Lung microvascular endothelial cell (primary cell): ENCODE data around the gene ATP6V0A4. TPM values are rescaled to one million over a fixed set of nuclear protein-coding genes. Genes with fewer than 3 reads are reported as not detected.

Experiments
- DNase-seq, 2 donors: peaks; one replicate each; pipeline versions ENCODE4 v3.0.0 to v3.0.0-alpha.2; 2010; ENCODE audit warnings: low read depth in 2 of 2
- total RNA-seq: library from RNA; depleted of rRNA; stranded (reverse); fragments of >200 nt; gene quantifications from 2 replicates; pipeline ENCODE4 v1.2.1, GENCODE V29; 2014

The ATP6V0A4 gene
- total RNA-seq, 1 donor from 2014 or later: under 0.01 TPM

DNA sequence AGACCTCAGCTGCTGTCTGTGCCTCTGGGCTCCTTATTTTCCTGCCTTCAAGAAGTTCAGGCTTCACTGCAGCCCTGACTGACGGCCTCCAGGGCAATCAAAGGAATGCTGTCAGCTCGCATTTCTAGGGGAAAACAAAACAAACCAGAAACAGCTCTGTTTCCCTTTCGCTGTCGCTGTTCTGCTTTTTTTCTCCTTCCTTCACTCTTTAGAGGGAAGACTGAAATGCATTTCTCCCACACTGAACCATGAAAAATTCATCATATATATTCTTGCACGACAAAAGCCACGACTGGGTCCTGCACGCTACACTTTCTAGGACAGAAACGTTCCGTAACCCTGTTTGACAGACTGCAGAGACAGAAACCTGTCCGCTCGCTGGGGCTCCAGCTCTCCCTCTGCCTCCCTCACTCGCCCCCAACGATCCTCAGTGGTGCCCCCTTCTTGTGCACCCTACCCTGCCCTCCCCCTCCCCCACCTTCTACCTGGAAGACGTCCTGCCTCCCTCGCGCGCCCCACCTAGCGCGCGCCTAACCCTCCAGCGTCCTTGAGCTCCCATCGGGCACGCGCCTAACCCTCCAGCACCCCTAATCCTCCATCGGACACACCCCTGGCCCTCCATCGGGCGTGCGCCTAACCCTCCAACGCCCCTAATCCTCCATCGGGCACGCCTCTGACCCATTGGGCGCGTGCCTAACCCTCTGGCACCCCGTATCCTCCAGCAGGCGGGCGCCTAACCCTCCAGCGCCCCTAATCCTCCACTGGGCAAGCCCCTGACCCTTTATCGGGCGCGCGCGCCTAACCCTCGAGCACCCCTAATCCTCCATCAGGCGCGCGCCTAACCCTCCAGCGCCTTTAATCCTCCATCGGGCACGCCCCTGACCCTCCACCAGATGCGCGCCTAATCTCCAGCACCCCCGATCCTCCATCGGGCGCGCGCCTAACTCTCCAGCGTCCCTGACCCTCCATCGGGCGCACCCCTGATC, 134.0 kb downstream of the ATP6V0A4 start:
- DNase-seq: no peak

DNA sequence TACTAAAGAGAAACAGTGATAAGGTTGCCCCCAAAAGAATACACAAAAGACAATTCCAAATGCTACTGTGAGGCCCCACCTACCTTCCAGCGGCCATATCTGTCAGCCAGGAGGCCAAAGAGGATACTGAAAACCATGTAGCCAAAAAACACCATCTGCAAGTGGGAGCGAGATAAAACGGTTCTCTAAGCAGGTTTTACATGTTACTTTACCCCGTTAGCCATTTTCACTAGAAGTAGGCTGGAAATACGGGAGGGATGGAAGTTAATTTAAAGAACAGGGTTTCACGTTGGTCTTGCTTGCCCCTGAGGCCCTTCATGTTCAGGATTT, 135.0 kb downstream of the ATP6V0A4 start:
- DNase-seq: no peak

- no peak for DNase-seq
Measured at GRCh38 chr7:138662076-138662990, 135.7 kb downstream of the ATP6V0A4 start.

DNA sequence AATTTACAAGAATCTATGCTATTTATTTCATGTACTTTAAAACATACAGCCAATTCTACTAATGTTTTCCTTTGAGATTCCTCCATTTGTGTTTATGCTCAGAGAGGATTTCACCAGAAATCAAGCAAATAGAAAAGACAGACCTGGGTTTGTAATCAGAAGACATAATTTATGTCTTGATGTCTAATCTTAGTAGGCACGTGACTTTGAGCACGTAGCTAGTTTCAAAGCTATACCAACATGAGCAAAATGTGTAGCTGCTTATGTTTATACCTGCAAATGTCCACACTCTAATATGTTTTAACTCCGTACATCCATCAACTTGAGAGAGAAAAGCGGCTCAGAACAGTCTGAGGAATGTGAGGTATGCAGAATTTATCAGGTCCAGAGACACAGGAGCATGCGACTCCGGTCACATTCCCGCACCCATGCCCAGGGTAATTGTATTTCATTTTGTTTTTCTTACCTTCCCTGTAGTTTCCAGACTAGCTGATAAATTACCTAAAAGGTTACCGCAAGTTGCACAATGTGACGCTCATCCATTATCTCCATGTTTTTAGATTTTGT, 136.8 kb downstream of the ATP6V0A4 start:
- DNase-seq: no peak

DNA sequence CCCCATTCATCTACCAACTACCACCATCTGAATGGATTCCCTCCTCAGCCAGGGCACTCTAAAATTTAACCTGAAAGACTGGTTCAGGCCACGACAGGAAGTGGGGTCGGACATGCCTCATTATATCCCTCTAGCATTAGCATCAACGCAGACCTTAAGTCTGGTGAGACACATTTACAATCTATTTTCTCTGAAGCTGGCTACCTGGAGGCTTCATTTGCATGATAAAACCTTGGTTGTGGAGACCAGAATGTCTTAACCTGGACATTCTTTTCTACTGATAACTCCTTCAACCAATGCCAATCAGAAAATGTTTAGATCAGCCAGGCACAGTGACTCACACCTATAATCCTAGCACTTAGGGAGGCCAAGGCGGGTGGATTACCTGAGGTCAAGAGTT, 139.1 kb downstream of the ATP6V0A4 start:
- no peak for DNase-seq

DNA sequence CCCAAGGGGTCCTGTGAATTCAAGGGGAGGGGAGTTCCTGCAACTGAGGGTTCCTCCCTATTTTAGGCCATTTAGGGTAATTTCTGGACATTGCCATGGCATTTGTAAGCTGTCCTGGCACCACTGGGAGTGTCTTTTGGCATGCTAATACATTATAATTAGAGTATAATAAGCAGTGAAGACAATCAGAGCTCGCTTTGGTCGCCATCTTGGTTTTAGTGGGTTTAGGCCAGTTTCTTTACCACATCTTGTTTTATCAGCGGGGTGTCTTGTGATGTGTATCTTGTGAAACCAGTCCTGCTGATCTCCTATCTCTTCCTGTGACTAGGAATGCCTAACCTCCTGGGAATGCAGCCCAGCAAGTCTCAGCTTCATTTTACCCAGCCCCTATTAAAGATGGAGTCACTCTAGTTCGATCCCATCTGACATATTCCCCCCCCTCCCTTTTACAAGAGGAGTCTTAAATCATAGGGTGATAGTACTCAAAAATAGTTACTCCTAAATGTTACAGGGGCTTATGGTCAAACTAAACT, 140.1 kb downstream of the ATP6V0A4 start:
- no peak for DNase-seq

GRCh38 chr7:138656952-138657351, 141.0 kb downstream of the ATP6V0A4 start:
- DNase-seq: no peak

Other genes starting within 250 kb of the ATP6V0A4 start
- gene SVOPL, start 96.8 kb downstream of the ATP6V0A4 start, total RNA-seq: not detected in 2 replicates
- not detected in 2 replicates for gene TMEM213, start 202 bp downstream of the ATP6V0A4 start, total RNA-seq
- 1.5 and 2.4 TPM in 2 replicates for gene KIAA1549, start 183.2 kb upstream of the ATP6V0A4 start, total RNA-seq
- 11.1 and 16.1 TPM in 2 replicates for gene ZC3HAV1L, start 237.8 kb upstream of the ATP6V0A4 start, total RNA-seq